Measurements from ENCODE around the gene SEMA5A. TPM values are rescaled to one million over a fixed set of nuclear protein-coding genes. Genes with fewer than 3 reads are reported as not detected.

Gene SEMA5A
- total and polyA plus RNA-seq, 2 of the 13 experiments (the other 11 are each of a cell fraction or from before 2014, with no cell fraction given) = 0.01 TPM; not detected in 1

DNA sequence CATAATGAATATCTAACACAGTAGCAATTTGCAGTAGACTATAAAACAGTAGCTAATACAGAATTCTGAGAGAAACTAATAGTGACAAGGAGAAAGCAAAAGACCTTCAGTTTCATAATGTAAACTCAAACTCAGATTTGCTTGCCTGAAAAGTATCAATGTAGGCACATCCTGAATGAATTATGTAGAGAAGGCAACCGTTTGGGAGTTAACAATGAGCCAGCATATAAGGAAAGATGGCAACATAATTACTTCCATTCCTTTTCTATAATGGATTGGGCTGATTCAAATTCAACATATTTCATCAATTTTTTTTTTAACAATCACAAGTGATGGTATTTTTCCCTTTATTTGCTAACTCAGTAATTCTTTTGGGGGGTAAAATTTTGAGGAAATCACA, 261.6 kb downstream of the SEMA5A start:
- ATAC-seq = no peak
- H3K9me3 ChIP-seq (ENCODE audit: low read length) = peaks cover 26% of the 10 kb centered on the region
- H3K9ac ChIP-seq (ENCODE audit: insufficient read depth, low read depth, low read length) = no peak overlapping the region
- no peaks in the 10 kb centered on the region for H3K27me3 ChIP-seq (ENCODE audit: control insufficient read depth in 1 of 2, insufficient read depth in 2 of 2, low read length in 2 of 2)
- no peak for DNase-seq (ENCODE audit: low spot score)
- BruUV-seq (replicated peaks) = no TSS peak
- H3K4me2 ChIP-seq (ENCODE audit: low read depth, low read length) = no peak overlapping the region
- ChIA-PET CTCF (ENCODE audit: low intra/inter-chr PET ratio, low total read pairs) (no interaction called here), POLR2A (no interaction called here)
- no peak overlapping the region for H3K27ac ChIP-seq (ENCODE audit: extremely low read length, insufficient read depth, low read length)
- no peaks in the 10 kb centered on the region for H3K79me2 ChIP-seq (ENCODE audit: insufficient read depth, low read length)
- no peak overlapping the region for H2AFZ ChIP-seq (ENCODE audit: low read length)
- H3K4me3 ChIP-seq (replicated peaks in 1 of 3; ENCODE audit: insufficient read depth in 1 of 3, low read depth in 2 of 3, low read length in 3 of 3) = no peak overlapping the region
- H4K20me1 ChIP-seq (ENCODE audit: insufficient read depth, low read length) = no peaks in the 10 kb centered on the region
- intact Hi-C loops (cut with micrococcal nuclease; ENCODE audit: unreplicated experiment) (no loop called here), in situ Hi-C loops (cut with HindIII; ENCODE audit: extremely low pct_ligation_motif_present, low pct_unique_long_range_greater_than_20kb) (no loop called here)
- TF ChIP-seq HNRNPUL1 (IDR thresholded peaks at IDR 0.05; ENCODE audit: low read depth, low read length) (no peak), SOX6 (IDR thresholded peaks at IDR 0.05) (no peak), SOX6 (CRISPR knock-in tag; IDR thresholded peaks at IDR 0.05) (no peak), ZFYVE20 (CRISPR knock-in tag; IDR thresholded peaks at IDR 0.05; ENCODE audit: borderline replicate concordance, low read depth) (no peak), MIER2 (CRISPR knock-in tag; IDR thresholded peaks at IDR 0.05) (no peak), ZKSCAN1 (IDR thresholded peaks at IDR 0.05; ENCODE audit: low read length) (no peak), MXD4 (CRISPR knock-in tag; IDR thresholded peaks at IDR 0.05) (no peak), ZNF747 (CRISPR knock-in tag; IDR thresholded peaks at IDR 0.05; ENCODE audit: borderline replicate concordance) (no peak), ZIK1 (CRISPR knock-in tag; IDR thresholded peaks at IDR 0.05; ENCODE audit: borderline replicate concordance, low read depth) (no peak), HNRNPK (IDR thresholded peaks at IDR 0.05; ENCODE audit: low read depth, low read length, poor library complexity, severe bottlenecking) (no peak), FOXJ3 (CRISPR knock-in tag; IDR thresholded peaks at IDR 0.05; ENCODE audit: borderline replicate concordance) (no peak), ZNF235 (CRISPR knock-in tag; IDR thresholded peaks at IDR 0.05; ENCODE audit: borderline replicate concordance) (no peak), SP1 (IDR thresholded peaks at IDR 0.05) (no peak), SP1 (CRISPR knock-in tag; IDR thresholded peaks at IDR 0.05) (no peak), SMAD3 (CRISPR knock-in tag; IDR thresholded peaks at IDR 0.05) (no peak), NCOA5 (CRISPR knock-in tag; IDR thresholded peaks at IDR 0.05) (no peak), FOXP1 (IDR thresholded peaks at IDR 0.05) (no peak), FOXP1 (CRISPR knock-in tag; IDR thresholded peaks at IDR 0.05) (no peak), FOXK1 (CRISPR knock-in tag; IDR thresholded peaks at IDR 0.05; ENCODE audit: borderline replicate concordance, low read depth) (no peak)
- TF ChIP-seq, protein P1, sequence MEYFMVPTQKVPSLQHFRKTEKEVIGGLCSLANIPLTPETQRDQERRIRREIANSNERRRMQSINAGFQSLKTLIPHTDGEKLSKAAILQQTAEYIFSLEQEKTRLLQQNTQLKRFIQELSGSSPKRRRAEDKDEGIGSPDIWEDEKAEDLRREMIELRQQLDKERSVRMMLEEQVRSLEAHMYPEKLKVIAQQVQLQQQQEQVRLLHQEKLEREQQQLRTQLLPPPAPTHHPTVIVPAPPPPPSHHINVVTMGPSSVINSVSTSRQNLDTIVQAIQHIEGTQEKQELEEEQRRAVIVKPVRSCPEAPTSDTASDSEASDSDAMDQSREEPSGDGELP (IDR thresholded peaks at IDR 0.05; ENCODE audit: borderline replicate concordance, low read depth) = no peak
- TF ChIP-seq, protein P2, sequence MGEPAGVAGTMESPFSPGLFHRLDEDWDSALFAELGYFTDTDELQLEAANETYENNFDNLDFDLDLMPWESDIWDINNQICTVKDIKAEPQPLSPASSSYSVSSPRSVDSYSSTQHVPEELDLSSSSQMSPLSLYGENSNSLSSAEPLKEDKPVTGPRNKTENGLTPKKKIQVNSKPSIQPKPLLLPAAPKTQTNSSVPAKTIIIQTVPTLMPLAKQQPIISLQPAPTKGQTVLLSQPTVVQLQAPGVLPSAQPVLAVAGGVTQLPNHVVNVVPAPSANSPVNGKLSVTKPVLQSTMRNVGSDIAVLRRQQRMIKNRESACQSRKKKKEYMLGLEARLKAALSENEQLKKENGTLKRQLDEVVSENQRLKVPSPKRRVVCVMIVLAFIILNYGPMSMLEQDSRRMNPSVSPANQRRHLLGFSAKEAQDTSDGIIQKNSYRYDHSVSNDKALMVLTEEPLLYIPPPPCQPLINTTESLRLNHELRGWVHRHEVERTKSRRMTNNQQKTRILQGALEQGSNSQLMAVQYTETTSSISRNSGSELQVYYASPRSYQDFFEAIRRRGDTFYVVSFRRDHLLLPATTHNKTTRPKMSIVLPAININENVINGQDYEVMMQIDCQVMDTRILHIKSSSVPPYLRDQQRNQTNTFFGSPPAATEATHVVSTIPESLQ (CRISPR knock-in tag; conservative IDR thresholded peaks at IDR 0.05) = no peak
- TF ChIP-seq, protein P3, sequence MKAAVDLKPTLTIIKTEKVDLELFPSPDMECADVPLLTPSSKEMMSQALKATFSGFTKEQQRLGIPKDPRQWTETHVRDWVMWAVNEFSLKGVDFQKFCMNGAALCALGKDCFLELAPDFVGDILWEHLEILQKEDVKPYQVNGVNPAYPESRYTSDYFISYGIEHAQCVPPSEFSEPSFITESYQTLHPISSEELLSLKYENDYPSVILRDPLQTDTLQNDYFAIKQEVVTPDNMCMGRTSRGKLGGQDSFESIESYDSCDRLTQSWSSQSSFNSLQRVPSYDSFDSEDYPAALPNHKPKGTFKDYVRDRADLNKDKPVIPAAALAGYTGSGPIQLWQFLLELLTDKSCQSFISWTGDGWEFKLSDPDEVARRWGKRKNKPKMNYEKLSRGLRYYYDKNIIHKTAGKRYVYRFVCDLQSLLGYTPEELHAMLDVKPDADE (CRISPR knock-in tag; IDR thresholded peaks at IDR 0.05) = no peak
- TF ChIP-seq, protein P4, sequence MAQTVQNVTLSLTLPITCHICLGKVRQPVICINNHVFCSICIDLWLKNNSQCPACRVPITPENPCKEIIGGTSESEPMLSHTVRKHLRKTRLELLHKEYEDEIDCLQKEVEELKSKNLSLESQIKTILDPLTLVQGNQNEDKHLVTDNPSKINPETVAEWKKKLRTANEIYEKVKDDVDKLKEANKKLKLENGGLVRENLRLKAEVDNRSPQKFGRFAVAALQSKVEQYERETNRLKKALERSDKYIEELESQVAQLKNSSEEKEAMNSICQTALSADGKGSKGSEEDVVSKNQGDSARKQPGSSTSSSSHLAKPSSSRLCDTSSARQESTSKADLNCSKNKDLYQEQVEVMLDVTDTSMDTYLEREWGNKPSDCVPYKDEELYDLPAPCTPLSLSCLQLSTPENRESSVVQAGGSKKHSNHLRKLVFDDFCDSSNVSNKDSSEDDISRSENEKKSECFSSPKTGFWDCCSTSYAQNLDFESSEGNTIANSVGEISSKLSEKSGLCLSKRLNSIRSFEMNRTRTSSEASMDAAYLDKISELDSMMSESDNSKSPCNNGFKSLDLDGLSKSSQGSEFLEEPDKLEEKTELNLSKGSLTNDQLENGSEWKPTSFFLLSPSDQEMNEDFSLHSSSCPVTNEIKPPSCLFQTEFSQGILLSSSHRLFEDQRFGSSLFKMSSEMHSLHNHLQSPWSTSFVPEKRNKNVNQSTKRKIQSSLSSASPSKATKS (CRISPR knock-in tag; IDR thresholded peaks at IDR 0.05) = no peak
- no peaks in the 10 kb centered on the region for H3K4me1 ChIP-seq (ENCODE audit: insufficient read depth, low read length)
- 4% methylated on average over 1 of the region's 1 CpG for WGBS (ENCODE audit: low lambda C conversion rate)
- FAIRE-seq = no peak
- H3K36me3 ChIP-seq (replicated peaks in 1 of 2; ENCODE audit: control insufficient read depth in 1 of 2, insufficient read depth in 2 of 2, low read length in 2 of 2) = no peaks in the 10 kb centered on the region
